HepG2 (cell line): ENCODE results near the gene PRR11. TPM values are rescaled to one million over a fixed set of nuclear protein-coding genes. Genes with fewer than 3 reads are reported as not detected.

Experiments used
- CEBPB ChIP-seq: IDR thresholded peaks from 2 replicates; pipeline ENCODE4 v1.6.1; 2011; ENCODE audit warnings: low read depth, low read length, improper control_type of control experiment, borderline replicate concordance
- CHD4 ChIP-seq: fragments of 200-600 bp; sonication (generic); IDR thresholded peaks from 2 replicates; pipeline ENCODE4 v1.7.0; 2017; ENCODE audit warnings: mild to moderate bottlenecking, low read length, borderline replicate concordance
- ELK4 ChIP-seq: sonication (generic); formaldehyde crosslinking; IDR thresholded peaks from 2 replicates; pipeline ENCODE4 v1.9.0; 2021; ENCODE audit warnings: missing genetic modification reagents, borderline replicate concordance
- HDAC2 ChIP-seq: sonication (generic); formaldehyde crosslinking; IDR thresholded peaks from 2 replicates; pipeline ENCODE4 v1.4.0; 2020; ENCODE audit warnings: missing genetic modification reagents
- MTF2 ChIP-seq: sonication (generic); formaldehyde crosslinking; IDR thresholded peaks from 2 replicates; pipeline ENCODE4 v1.5.0; 2020; ENCODE audit warnings: missing genetic modification reagents, borderline replicate concordance
- NFRKB ChIP-seq: fragments of 450-650 bp; IDR thresholded peaks from 2 replicates; pipeline ENCODE4 v1.6.1; 2017
- PATZ1 ChIP-seq: sonication (generic); formaldehyde crosslinking; IDR thresholded peaks from 2 replicates; pipeline ENCODE4 v1.4.0; 2020; ENCODE audit warnings: missing genetic modification reagents
- SALL1 ChIP-seq: sonication (generic); formaldehyde crosslinking; IDR thresholded peaks from 2 replicates; pipeline ENCODE4 v1.8.0; 2022; ENCODE audit warnings: mild to moderate bottlenecking, missing genetic modification reagents
- TFE3 ChIP-seq: IDR thresholded peaks from 2 replicates; pipeline ENCODE4 v1.6.1; 2016
- THRA ChIP-seq: sonication (generic); formaldehyde crosslinking; IDR thresholded peaks from 2 replicates; pipeline ENCODE4 v1.4.0; 2020; ENCODE audit warnings: missing genetic modification reagents, borderline replicate concordance
- ZNF616 ChIP-seq: sonication (generic); formaldehyde crosslinking; IDR thresholded peaks from 2 replicates; pipeline ENCODE4 v1.5.0; 2020; ENCODE audit warnings: low read depth, mild to moderate bottlenecking, missing genetic modification reagents
- polyA plus RNA-seq, 8 experiments: library from polyadenylated mRNA; depleted of rRNA in 3 of 8; stranded (reverse) in 7 of 8; unstranded in 1 of 8; fragments of >200 nt; fragmentation: Illumina TruSeq in 4 of 8; extraction: Trizol in 4 of 8; gene quantifications; 2 replicates each; pipeline versions ENCODE4 v1.2.1 to v1.2.3, GENCODE V29; 2011 to 2016; ENCODE audit warnings: low read depth in 4 of 8, missing spikeins in 1 of 8, mixed read lengths in 1 of 8; ENCODE audit not compliant: insufficient read depth in 1 of 8
- total RNA-seq, 5 experiments: library from RNA; depleted of rRNA; stranded (reverse); fragments of >200 nt; fragmentation: Illumina TruSeq; extraction: Trizol; gene quantifications; 2 replicates each; pipeline ENCODE4 v1.2.3, GENCODE V29; 2016; ENCODE audit warnings: low read depth in 1 of 5

Gene PRR11
- total and polyA plus RNA-seq, 2 of the 13 experiments (the other 11 are each of a cell fraction or from before 2014, with no cell fraction given): 35.7 to 39.2 TPM

GRCh38 chr17:59221159-59221847 lies 65.8 kb downstream of the PRR11 start (continued):
- peak; percentile 82 for TF ChIP-seq CEBPB
- no peak for TF ChIP-seq HDAC2
- no peak for TF ChIP-seq NFRKB
- TF ChIP-seq THRA: no peak
- TF ChIP-seq MTF2 (CRISPR knock-in tag): peak; percentile 40; the same call in 1 of the 2 replicates
- no peak; the same call in 1 of the 2 replicates for TF ChIP-seq SALL1 (CRISPR knock-in tag)
- TF ChIP-seq CHD4: no peak
- 0 out of 2 replicates have a peak, but pooled peaks have one; percentile 2 for TF ChIP-seq TFE3
- no peak for TF ChIP-seq ELK4 (CRISPR knock-in tag)
- peak; percentile 87 for TF ChIP-seq PATZ1 (CRISPR knock-in tag)
- TF ChIP-seq ZNF616: 0 out of 2 replicates have a peak, but pooled peaks have one; percentile 16
